ENCODE measurements around the gene PPP1R2. TPM values are rescaled to one million over a fixed set of nuclear protein-coding genes. Genes with fewer than 3 reads are reported as not detected.

Gene PPP1R2
- total RNA-seq, 4 donors from 2014 or later = 45.5 to 80.7 (median 71.6) TPM

DNA sequence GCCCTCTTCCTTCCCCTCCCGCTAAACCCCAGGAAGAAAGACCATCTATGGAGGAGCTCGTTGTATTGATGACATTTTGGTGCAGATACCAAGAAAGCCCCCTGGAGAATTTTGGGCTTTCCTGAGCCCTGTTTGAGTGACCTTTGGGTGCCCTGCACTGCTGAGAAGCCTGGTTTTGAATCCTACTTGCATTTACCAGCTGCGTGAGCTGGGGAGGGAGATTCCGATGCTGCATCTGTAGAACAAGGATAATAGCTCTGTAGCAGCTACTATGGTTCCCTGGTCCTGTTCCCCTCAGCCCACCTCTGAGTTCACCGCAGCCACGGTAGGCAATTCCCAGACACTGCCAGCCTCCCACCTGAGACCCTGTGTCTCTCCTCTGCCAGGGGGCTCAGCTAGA lies 35.4 kb upstream of the PPP1R2 start:
- TF ChIP-seq POLR2A (IDR thresholded peaks at IDR 0.05) = no peak
- TF ChIP-seq, protein P1, sequence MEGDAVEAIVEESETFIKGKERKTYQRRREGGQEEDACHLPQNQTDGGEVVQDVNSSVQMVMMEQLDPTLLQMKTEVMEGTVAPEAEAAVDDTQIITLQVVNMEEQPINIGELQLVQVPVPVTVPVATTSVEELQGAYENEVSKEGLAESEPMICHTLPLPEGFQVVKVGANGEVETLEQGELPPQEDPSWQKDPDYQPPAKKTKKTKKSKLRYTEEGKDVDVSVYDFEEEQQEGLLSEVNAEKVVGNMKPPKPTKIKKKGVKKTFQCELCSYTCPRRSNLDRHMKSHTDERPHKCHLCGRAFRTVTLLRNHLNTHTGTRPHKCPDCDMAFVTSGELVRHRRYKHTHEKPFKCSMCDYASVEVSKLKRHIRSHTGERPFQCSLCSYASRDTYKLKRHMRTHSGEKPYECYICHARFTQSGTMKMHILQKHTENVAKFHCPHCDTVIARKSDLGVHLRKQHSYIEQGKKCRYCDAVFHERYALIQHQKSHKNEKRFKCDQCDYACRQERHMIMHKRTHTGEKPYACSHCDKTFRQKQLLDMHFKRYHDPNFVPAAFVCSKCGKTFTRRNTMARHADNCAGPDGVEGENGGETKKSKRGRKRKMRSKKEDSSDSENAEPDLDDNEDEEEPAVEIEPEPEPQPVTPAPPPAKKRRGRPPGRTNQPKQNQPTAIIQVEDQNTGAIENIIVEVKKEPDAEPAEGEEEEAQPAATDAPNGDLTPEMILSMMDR (IDR thresholded peaks at IDR 0.05) = no peak
- 85 to 92% methylated on average over 6 of the region's 6 CpGs for WGBS, 2 donors
- no peak overlapping the region for H3K4me3 ChIP-seq (ENCODE audit: low read depth, poor library complexity, severe bottlenecking)
- intact Hi-C loops (cut with DNase I; ENCODE audit: low total_unique reads) = no loop called here
- DNase-seq (ENCODE audit: low spot score in 2 of 2) = no peak

DNA sequence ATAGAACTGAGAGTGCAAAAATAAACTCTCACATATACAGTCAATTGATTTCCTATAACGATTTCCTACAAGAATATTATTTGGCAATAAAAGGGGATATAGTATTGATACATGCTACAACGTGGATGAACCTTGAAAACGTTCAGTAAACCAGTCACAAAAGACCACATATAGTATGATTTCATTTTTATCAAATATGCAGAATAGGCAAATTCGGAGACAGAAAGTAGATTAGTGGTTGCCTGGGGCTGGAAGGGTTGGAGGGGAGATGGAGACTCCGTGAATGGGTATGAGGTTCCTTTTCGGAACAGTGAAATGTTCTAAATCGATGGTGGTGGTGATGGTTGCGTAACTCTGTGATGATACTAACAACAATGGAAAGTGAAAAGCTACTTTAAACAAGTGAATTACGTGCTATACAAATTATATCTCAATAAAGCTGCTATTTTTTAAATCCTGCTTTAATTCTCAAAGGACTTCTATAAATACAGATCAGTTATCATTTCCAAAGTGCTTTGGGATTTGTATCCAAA lies 34.6 kb upstream of the PPP1R2 start:
- no peak for TF ChIP-seq POLR2A (IDR thresholded peaks at IDR 0.05)
- TF ChIP-seq, protein P1 (IDR thresholded peaks at IDR 0.05) = no peak
- intact Hi-C loops (cut with DNase I; ENCODE audit: low total_unique reads) = no loop called here

DNA sequence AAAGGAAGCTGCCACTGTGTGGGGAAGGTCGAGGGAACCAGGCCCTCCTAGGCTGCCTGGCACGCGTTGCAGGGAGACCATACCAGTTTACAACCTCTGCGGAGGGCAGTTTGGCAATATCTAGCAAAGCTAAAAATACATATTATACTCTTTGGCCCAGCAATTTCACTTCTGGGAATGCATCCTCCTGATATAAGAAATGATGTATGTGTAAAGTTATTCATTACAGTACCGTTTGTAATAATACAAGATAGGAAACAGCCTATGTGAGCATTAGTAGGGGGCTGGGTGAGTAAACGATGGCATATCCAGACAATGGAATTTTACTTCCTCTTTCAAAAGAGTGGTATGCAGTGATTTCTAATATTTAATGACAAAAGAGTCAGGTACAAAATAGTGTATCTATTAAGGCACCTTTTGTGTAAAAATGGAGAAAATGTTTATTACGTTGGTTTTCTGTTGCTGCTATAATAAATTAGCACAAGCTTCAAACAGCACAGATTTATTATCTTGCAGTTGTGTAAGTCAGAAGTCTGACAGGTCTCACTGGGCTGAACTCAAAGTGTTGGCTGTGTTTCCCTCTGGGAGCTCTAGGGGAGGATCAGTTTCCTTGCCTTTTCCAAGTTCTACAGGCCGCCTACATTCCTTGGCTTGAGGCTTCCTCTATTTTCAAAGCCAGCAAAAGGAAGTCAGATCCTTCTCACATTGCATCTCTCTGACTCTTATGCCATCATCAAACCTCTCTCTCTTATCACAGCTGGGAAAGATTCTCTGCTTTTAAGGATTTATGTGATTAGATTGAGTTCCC lies 31.6 kb upstream of the PPP1R2 start:
- intact Hi-C loops (cut with DNase I; ENCODE audit: low total_unique reads) = no loop called here
- TF ChIP-seq, protein P1 (IDR thresholded peaks at IDR 0.05) = no peak
- TF ChIP-seq POLR2A (IDR thresholded peaks at IDR 0.05) = no peak

More for the DNA sequence above, 34.6 kb upstream of the PPP1R2 start:
- no peak for DNase-seq (ENCODE audit: low spot score in 2 of 2)
- 75 to 78% methylated on average over 9 of the region's 9 CpGs for WGBS, 2 donors
- no peak overlapping the region for H3K4me3 ChIP-seq (ENCODE audit: low read depth, poor library complexity, severe bottlenecking)

DNA sequence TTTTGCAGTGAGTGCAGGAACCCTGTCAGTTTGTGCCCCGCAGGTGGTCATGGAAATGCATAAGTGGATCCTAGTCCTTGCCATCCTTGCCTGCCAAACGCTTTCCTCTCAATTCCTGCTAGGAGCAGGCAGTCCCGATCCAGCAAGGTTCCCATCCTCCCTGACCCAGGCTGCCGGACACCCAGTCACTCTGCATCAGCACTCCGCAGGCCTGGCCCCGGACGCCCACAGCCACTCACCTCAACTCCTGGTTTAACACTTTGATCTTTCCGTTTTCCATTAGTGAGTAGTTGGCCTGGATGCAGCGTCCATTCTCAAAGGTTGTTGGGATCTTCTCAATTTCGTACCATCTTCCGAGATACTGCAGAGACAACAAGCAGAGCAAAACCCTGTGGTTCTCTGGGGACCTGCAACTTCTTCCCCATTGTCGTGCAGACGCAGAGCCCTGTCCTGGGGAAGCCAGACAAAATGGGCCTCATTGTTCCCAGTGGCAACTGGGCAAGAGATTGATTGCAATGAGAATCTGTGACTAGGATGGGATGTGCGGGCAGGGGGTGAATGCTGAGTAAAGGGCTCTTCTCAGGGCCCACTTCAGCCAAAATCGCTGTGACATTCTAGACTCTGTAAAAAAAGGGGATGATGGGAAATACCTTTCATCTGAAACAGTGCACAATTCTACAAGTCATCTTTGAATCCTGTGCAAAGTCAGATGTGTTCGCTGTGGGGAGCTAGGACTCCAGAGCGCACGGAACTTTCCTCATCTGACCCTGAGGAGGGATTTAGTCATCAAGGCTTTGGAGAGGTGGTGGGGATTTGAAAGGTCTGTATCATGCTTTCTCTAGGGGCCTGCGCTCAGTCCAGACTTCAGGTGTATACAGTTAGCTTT lies 30.7 kb upstream of the PPP1R2 start:
- TF ChIP-seq POLR2A (IDR thresholded peaks at IDR 0.05) = no peak
- TF ChIP-seq, protein P1 (IDR thresholded peaks at IDR 0.05) = no peak
- no peak for DNase-seq (ENCODE audit: low spot score in 2 of 2)
- intact Hi-C loops (cut with DNase I; ENCODE audit: low total_unique reads) = no loop called here
- WGBS, 2 donors = 95 to 96% methylated on average over 19 of the region's 19 CpGs
- H3K4me3 ChIP-seq (ENCODE audit: low read depth, poor library complexity, severe bottlenecking) = no peak overlapping the region

More for the DNA sequence above, 31.6 kb upstream of the PPP1R2 start:
- DNase-seq (ENCODE audit: low spot score in 2 of 2) = no peak
- no peak overlapping the region for H3K4me3 ChIP-seq (ENCODE audit: low read depth, poor library complexity, severe bottlenecking)
- WGBS, 2 donors = 72 to 78% methylated on average over 8 of the region's 8 CpGs

DNA sequence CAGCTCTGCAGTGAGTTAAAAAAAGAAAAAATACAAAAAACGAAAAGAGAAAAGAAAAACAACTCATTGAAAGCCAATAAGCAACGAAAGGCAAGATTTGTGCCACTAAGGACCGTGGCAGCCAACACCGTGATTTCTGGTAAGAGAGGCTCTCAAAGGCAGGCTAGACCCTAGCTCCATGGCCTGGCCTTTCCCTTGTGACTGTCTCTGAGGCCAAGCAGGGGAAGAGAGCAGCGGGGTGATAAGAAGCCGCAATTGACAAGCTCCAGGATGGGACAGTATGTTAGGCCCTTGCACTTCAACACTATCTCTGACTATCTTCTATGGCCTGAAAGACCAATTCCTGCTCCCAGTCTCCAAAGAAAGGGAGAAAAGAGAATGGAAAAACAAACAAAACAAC lies 28.2 kb upstream of the PPP1R2 start:
- TF ChIP-seq, protein P1 (IDR thresholded peaks at IDR 0.05) = no peak
- WGBS, 2 donors = 78 to 81% methylated on average over 6 of the region's 6 CpGs
- DNase-seq (ENCODE audit: low spot score in 2 of 2) = no peak
- intact Hi-C loops (cut with DNase I; ENCODE audit: low total_unique reads) = no loop called here
- no peak overlapping the region for H3K4me3 ChIP-seq (ENCODE audit: low read depth, poor library complexity, severe bottlenecking)

Measured in lower leg skin (tissue), 4 donors.